ENCODE results near the gene LCT. TPM values are rescaled to one million over a fixed set of nuclear protein-coding genes. Genes with fewer than 3 reads are reported as not detected.
A peak's percentile ranks its signal among the peaks of the same experiment; 100 is the strongest.

LCT gene
- total and polyA plus RNA-seq, 2 of the 13 experiments (the other 11 are each of a cell fraction or from before 2014, with no cell fraction given), result not detected

DNA sequence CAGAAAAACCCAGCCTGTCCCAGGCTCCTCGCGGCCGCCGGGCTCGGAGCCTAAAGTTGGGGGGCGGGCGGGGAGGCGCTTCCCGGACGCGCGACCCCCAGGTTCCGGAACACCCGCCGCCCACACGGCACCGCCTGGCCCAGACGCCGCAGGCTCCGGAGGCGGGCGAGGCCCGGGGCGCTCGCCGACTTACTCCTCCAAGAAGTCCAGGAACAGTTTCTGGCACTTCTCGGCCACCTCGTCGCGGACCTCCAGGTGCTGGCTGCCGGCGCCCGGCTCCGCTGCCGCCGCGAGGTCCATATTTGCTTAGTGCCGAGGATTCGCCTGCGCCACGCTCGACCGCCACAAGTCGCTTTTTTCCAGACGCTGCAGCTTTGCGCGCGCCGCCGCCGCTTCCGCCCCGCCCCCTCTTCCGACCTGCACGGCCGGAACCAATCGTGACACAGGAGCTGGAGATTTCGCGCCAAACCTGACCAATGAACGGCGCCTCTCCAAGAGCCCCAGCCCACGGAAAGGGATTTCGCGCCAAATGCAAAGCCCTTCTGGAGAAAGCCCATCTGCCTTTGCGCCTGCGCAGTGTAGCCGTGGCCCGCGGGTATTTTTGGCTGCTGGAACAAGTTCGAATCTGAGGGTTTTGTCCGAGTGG lies 39.2 kb upstream of the LCT start, which contains the start of gene MCM6 (continued):
- TF ChIP-seq HNRNPL (IDR thresholded peaks at IDR 0.05; ENCODE audit: low read depth, low read length), result no peak
- no peak for TF ChIP-seq SIN3B (IDR thresholded peaks at IDR 0.05; ENCODE audit: low read length)
- TF ChIP-seq TEAD3 (CRISPR knock-in tag; optimal IDR thresholded peaks at IDR 0.05; ENCODE audit: borderline replicate concordance), result peak; percentile 18
- no peak for TF ChIP-seq FOXJ3 (CRISPR knock-in tag; IDR thresholded peaks at IDR 0.05; ENCODE audit: borderline replicate concordance)
- TF ChIP-seq, protein P1, sequence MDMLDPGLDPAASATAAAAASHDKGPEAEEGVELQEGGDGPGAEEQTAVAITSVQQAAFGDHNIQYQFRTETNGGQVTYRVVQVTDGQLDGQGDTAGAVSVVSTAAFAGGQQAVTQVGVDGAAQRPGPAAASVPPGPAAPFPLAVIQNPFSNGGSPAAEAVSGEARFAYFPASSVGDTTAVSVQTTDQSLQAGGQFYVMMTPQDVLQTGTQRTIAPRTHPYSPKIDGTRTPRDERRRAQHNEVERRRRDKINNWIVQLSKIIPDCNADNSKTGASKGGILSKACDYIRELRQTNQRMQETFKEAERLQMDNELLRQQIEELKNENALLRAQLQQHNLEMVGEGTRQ (IDR thresholded peaks at IDR 0.05; ENCODE audit: low read depth, low read length), result no peak
- TF ChIP-seq, protein P1 (CRISPR knock-in tag; IDR thresholded peaks at IDR 0.05; ENCODE audit: borderline replicate concordance), result no peak; the same call in 1 of the 2 replicates
- TF ChIP-seq, protein P2, sequence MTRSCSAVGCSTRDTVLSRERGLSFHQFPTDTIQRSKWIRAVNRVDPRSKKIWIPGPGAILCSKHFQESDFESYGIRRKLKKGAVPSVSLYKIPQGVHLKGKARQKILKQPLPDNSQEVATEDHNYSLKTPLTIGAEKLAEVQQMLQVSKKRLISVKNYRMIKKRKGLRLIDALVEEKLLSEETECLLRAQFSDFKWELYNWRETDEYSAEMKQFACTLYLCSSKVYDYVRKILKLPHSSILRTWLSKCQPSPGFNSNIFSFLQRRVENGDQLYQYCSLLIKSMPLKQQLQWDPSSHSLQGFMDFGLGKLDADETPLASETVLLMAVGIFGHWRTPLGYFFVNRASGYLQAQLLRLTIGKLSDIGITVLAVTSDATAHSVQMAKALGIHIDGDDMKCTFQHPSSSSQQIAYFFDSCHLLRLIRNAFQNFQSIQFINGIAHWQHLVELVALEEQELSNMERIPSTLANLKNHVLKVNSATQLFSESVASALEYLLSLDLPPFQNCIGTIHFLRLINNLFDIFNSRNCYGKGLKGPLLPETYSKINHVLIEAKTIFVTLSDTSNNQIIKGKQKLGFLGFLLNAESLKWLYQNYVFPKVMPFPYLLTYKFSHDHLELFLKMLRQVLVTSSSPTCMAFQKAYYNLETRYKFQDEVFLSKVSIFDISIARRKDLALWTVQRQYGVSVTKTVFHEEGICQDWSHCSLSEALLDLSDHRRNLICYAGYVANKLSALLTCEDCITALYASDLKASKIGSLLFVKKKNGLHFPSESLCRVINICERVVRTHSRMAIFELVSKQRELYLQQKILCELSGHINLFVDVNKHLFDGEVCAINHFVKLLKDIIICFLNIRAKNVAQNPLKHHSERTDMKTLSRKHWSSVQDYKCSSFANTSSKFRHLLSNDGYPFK (CRISPR knock-in tag; IDR thresholded peaks at IDR 0.05; ENCODE audit: borderline replicate concordance), result no peak
- TF ChIP-seq MIER2 (CRISPR knock-in tag; IDR thresholded peaks at IDR 0.05), result no peak
- TF ChIP-seq, protein P3, sequence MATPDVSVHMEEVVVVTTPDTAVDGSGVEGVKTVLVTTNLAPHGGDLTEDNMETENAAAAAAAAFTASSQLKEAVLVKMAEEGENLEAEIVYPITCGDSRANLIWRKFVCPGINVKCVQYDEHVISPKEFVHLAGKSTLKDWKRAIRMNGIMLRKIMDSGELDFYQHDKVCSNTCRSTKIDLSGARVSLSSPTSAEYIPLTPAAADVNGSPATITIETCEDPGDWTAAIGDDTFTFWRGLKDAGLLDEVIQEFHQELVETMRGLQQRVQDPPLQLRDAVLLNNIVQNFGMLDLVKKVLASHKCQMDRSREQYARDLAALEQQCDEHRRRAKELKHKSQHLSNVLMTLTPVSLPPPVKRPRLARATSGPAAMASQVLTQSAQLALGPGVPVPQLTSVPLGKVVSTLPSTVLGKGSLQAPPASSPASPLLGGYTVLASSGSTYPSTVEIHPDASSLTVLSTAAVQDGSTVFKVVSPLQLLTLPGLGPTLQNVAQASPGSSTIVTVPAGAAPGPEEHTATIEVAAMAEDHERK (CRISPR knock-in tag; IDR thresholded peaks at IDR 0.05; ENCODE audit: low read depth), result no peak
- TF ChIP-seq, protein P4, sequence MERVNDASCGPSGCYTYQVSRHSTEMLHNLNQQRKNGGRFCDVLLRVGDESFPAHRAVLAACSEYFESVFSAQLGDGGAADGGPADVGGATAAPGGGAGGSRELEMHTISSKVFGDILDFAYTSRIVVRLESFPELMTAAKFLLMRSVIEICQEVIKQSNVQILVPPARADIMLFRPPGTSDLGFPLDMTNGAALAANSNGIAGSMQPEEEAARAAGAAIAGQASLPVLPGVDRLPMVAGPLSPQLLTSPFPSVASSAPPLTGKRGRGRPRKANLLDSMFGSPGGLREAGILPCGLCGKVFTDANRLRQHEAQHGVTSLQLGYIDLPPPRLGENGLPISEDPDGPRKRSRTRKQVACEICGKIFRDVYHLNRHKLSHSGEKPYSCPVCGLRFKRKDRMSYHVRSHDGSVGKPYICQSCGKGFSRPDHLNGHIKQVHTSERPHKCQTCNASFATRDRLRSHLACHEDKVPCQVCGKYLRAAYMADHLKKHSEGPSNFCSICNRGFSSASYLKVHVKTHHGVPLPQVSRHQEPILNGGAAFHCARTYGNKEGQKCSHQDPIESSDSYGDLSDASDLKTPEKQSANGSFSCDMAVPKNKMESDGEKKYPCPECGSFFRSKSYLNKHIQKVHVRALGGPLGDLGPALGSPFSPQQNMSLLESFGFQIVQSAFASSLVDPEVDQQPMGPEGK (CRISPR knock-in tag; IDR thresholded peaks at IDR 0.05), result 0 out of 2 replicates have a peak, but pooled peaks have one; percentile 17
- no peak for TF ChIP-seq CENPX (CRISPR knock-in tag; IDR thresholded peaks at IDR 0.05)
- no peak for TF ChIP-seq NR2F1 (CRISPR knock-in tag; IDR thresholded peaks at IDR 0.05)
- TF ChIP-seq MEIS1 (CRISPR knock-in tag; IDR thresholded peaks at IDR 0.05; ENCODE audit: borderline replicate concordance), result no peak
- no peak for TF ChIP-seq MEF2D (CRISPR knock-in tag; IDR thresholded peaks at IDR 0.05)
- TF ChIP-seq, protein P5, sequence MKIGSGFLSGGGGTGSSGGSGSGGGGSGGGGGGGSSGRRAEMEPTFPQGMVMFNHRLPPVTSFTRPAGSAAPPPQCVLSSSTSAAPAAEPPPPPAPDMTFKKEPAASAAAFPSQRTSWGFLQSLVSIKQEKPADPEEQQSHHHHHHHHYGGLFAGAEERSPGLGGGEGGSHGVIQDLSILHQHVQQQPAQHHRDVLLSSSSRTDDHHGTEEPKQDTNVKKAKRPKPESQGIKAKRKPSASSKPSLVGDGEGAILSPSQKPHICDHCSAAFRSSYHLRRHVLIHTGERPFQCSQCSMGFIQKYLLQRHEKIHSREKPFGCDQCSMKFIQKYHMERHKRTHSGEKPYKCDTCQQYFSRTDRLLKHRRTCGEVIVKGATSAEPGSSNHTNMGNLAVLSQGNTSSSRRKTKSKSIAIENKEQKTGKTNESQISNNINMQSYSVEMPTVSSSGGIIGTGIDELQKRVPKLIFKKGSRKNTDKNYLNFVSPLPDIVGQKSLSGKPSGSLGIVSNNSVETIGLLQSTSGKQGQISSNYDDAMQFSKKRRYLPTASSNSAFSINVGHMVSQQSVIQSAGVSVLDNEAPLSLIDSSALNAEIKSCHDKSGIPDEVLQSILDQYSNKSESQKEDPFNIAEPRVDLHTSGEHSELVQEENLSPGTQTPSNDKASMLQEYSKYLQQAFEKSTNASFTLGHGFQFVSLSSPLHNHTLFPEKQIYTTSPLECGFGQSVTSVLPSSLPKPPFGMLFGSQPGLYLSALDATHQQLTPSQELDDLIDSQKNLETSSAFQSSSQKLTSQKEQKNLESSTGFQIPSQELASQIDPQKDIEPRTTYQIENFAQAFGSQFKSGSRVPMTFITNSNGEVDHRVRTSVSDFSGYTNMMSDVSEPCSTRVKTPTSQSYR (CRISPR knock-in tag; IDR thresholded peaks at IDR 0.05; ENCODE audit: borderline replicate concordance), result no peak
- no peak for TF ChIP-seq ZNF720 (CRISPR knock-in tag; IDR thresholded peaks at IDR 0.05)
- no peak for TF ChIP-seq ZNF83 (CRISPR knock-in tag; IDR thresholded peaks at IDR 0.05; ENCODE audit: borderline replicate concordance)
- no peak for TF ChIP-seq ZNF660 (CRISPR knock-in tag; IDR thresholded peaks at IDR 0.05; ENCODE audit: borderline replicate concordance, low read depth)

Data from HepG2 (cell line).